Lung (tissue), 12 donors: ENCODE measurements around the gene LPXN. TPM values are rescaled to one million over a fixed set of nuclear protein-coding genes. Genes with fewer than 3 reads are reported as not detected.

Experiments
- ATAC-seq: fragments of 200-7000 bp; cut with Tn5 transposase; one replicate; pipeline ENCODE4 v1.9.1; 2020; ENCODE audit warnings: moderate number of reproducible peaks; ENCODE audit not compliant: insufficient read depth, low FRiP score
- DNase-seq, 3 donors: peaks; one replicate each; pipeline ENCODE4 v3.0.0-alpha.2; 2013 to 2017
- H3K27ac ChIP-seq, 2 donors: one replicate each; pipeline ENCODE4 v1.5.1; 2013; ENCODE audit warnings: mild to moderate bottlenecking in 2 of 2, moderate library complexity in 2 of 2, control low read depth in 1 of 2, inconsistent platforms in 1 of 2, low read depth in 1 of 2, low read length in 1 of 2
- H3K27me3 ChIP-seq, 3 donors: one replicate each; pipeline ENCODE4 v1.5.1; 2013; ENCODE audit warnings: low read length in 2 of 3; ENCODE audit not compliant: control insufficient read depth in 3 of 3, insufficient read depth in 3 of 3
- H3K36me3 ChIP-seq, 4 donors: one replicate each; pipeline ENCODE4 v1.5.1; 2013; ENCODE audit warnings: low read length in 4 of 4, mild to moderate bottlenecking in 1 of 4, moderate library complexity in 1 of 4; ENCODE audit not compliant: control insufficient read depth in 4 of 4, insufficient read depth in 4 of 4
- H3K4me1 ChIP-seq, 5 donors: one replicate each; pipeline ENCODE4 v1.5.1; 2013; ENCODE audit warnings: low read length in 5 of 5, mild to moderate bottlenecking in 2 of 5, moderate library complexity in 1 of 5; ENCODE audit not compliant: control insufficient read depth in 5 of 5, insufficient read depth in 5 of 5
- H3K4me3 ChIP-seq: one replicate; pipeline ENCODE4 v1.5.1; 2013; ENCODE audit warnings: mild to moderate bottlenecking, control low read depth, moderate library complexity
- H3K9ac ChIP-seq, 2 donors: one replicate each; pipeline ENCODE4 v1.5.1; 2013; ENCODE audit warnings: low read length in 2 of 2, control low read depth in 1 of 2; ENCODE audit not compliant: insufficient read depth in 1 of 2
- H3K9me3 ChIP-seq, 4 donors: one replicate each; pipeline ENCODE4 v1.5.1; 2013; ENCODE audit warnings: low read length in 3 of 4, mild to moderate bottlenecking in 1 of 4, moderate library complexity in 1 of 4; ENCODE audit not compliant: control insufficient read depth in 4 of 4, insufficient read depth in 3 of 4
- CTCF ChIP-seq: IDR thresholded peaks from 2 replicates; pipeline ENCODE4 v1.5.1; 2012; ENCODE audit warnings: mild to moderate bottlenecking; ENCODE audit errors: control extremely low read depth, extremely low read depth
- WGBS, 2 donors: extraction: QIAGEN DNeasy Blood & Tissue Kit; methylation state at CpG; one replicate each; pipeline ENCODE4 v1.1.7; 2013; 5-methylcytosine and 5-hydroxymethylcytosine counted together
- polyA plus RNA-seq, 2 donors: library from polyadenylated mRNA; stranded (reverse); fragments of 200-250 nt; gene quantifications; one replicate each; pipeline ENCODE4 v1.2.1, GENCODE V29; 2013
- total RNA-seq, 2 donors: library from RNA; depleted of rRNA in 1 of 2; stranded (reverse); fragments of >200 nt in 1 of 2; gene quantifications; one replicate each; pipeline ENCODE4 v1.2.1, GENCODE V29; 2014 to 2021
- donor health status: control.
- donor health status: control.
- donor health status: Bipolar disorder and iron deficiency.
- donor health status: healthy.
- donor health status: DM: yes; HTN: yes; CAD: no.

LPXN gene
- total and polyA plus RNA-seq, 4 donors = 9.3 to 35.0 (median 25.9) TPM

GRCh38 chr11:58621586-58622262 lies 46.1 kb upstream of the LPXN start:
- Histone ChIP-seq H3K27me3 (no peaks in the 10 kb centered on the region), H3K9me3 (no peaks in the 10 kb centered on the region), H3K36me3 (peaks cover 20 to 44% (median 40%) of the 10 kb centered on the region in 4 donors), H3K4me1 (peaks cover 0 to 24% (median 0%) of the 10 kb centered on the region in 5 donors), H3K4me3 (no peak overlapping the region), H3K27ac (no peak overlapping the region), H3K9ac (no peak overlapping the region)
- ATAC-seq (no peak), DNase-seq (no peak)
- no peak for TF ChIP-seq CTCF
- 80 to 87% methylated on average over 4 of the region's 4 CpGs for WGBS, 2 donors

GRCh38 chr11:58617976-58618557 lies 42.4 kb upstream of the LPXN start:
- ATAC-seq (no peak), DNase-seq (no peak)
- 88 to 91% methylated on average over 4 of the region's 4 CpGs for WGBS, 2 donors
- no peak for TF ChIP-seq CTCF
- peaks cover 9 to 56% (median 45%) of the 10 kb centered on the region in 4 donors for H3K36me3 ChIP-seq
- peaks cover 0 to 23% (median 0%) of the 10 kb centered on the region in 5 donors for H3K4me1 ChIP-seq
- H3K9ac ChIP-seq = no peak overlapping the region
- no peaks in the 10 kb centered on the region for H3K9me3 ChIP-seq
- H3K27me3 ChIP-seq = no peaks in the 10 kb centered on the region
- H3K4me3 ChIP-seq = no peak overlapping the region
- no peak overlapping the region for H3K27ac ChIP-seq

DNA sequence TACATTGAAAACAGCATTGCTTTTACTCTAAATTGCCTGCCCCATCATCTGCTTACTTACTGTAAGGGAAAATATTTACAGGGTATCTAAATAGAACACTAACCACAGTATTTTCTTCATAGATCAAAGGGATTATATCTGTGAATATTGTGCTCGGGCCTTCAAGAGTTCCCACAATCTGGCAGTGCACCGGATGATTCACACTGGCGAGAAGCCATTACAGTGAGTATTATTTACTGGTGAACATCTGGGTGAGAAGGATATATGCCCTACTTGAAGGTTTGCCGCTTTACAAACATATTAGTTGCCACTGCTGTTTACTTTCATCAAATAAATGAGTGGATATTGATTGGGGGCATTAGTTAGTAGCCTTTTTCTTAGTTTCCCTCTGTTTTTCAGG lies 40.9 kb upstream of the LPXN start:
- H3K27me3 ChIP-seq = no peaks in the 10 kb centered on the region
- H3K4me1 ChIP-seq = peaks cover 0 to 15% (median 0%) of the 10 kb centered on the region in 5 donors
- H3K36me3 ChIP-seq = peaks cover 11 to 65% (median 48%) of the 10 kb centered on the region in 4 donors
- ATAC-seq (no peak), DNase-seq (peak; percentile 25 to 63 (median 54))
- no peak for TF ChIP-seq CTCF
- no peak overlapping the region for H3K27ac ChIP-seq
- H3K9me3 ChIP-seq = no peaks in the 10 kb centered on the region
- 77 to 86% methylated on average over 4 of the region's 4 CpGs for WGBS, 2 donors
- H3K9ac ChIP-seq = no peak overlapping the region
- no peak overlapping the region for H3K4me3 ChIP-seq
